ENCODE data around the gene RHEX.
A peak's percentile ranks its signal among the peaks of the same experiment; 100 is the strongest.

Gene RHEX

DNA sequence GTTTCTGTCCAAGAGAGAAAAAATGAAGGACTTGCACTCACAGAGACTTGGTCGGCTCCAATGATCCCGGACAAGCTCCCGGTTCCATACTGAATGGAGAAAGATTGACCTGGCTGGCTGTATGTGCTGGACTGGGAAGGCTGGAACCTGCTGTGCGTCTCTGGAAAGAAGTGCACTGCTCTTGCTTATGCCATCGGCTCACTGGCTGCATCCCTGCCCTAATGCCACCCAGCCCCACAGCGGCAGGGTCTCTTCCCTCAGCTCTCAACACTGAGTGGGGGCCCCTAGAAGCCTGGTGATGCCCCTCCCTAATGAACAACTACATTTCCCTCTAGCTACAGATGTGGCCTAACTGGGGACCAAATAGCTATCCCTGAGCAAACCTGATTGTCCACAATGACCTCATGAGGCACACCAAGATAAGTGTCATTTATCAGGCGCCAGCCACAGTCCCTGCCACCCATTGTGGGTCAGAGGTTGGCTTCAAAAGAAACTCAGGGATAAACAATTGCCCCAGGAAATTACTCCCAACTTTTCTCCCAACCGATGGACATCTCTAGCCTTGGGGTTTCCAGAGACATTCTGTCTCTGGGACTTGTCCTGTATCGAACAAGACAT, 31.9 kb upstream of the RHEX start:
- TF ChIP-seq, protein P1, sequence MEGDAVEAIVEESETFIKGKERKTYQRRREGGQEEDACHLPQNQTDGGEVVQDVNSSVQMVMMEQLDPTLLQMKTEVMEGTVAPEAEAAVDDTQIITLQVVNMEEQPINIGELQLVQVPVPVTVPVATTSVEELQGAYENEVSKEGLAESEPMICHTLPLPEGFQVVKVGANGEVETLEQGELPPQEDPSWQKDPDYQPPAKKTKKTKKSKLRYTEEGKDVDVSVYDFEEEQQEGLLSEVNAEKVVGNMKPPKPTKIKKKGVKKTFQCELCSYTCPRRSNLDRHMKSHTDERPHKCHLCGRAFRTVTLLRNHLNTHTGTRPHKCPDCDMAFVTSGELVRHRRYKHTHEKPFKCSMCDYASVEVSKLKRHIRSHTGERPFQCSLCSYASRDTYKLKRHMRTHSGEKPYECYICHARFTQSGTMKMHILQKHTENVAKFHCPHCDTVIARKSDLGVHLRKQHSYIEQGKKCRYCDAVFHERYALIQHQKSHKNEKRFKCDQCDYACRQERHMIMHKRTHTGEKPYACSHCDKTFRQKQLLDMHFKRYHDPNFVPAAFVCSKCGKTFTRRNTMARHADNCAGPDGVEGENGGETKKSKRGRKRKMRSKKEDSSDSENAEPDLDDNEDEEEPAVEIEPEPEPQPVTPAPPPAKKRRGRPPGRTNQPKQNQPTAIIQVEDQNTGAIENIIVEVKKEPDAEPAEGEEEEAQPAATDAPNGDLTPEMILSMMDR (conservative IDR thresholded peaks at IDR 0.05; ENCODE audit: control insufficient read depth, insufficient read depth, low read depth, low read length) = no peak
- H3K4me3 ChIP-seq (ENCODE audit: control insufficient read depth, low read depth, low read length) = no peak overlapping the region
- no peak for DNase-seq (ENCODE audit: low read depth)

GRCh38 chr1:206021626-206022365, 31.2 kb upstream of the RHEX start:
- DNase-seq (ENCODE audit: low read depth) = peak; percentile 29
- no peak overlapping the region for H3K4me3 ChIP-seq (ENCODE audit: control insufficient read depth, low read depth, low read length)
- TF ChIP-seq, protein P1 (conservative IDR thresholded peaks at IDR 0.05; ENCODE audit: control insufficient read depth, insufficient read depth, low read depth, low read length) = no peak

GRCh38 chr1:206022766-206023165, 30.2 kb upstream of the RHEX start:
- no peak overlapping the region for H3K4me3 ChIP-seq (ENCODE audit: control insufficient read depth, low read depth, low read length)
- DNase-seq (ENCODE audit: low read depth) = no peak
- TF ChIP-seq, protein P1 (conservative IDR thresholded peaks at IDR 0.05; ENCODE audit: control insufficient read depth, insufficient read depth, low read depth, low read length) = no peak

GRCh38 chr1:206023695-206024094, 29.3 kb upstream of the RHEX start, which contains the start of gene CTSE:
TSS of gene CTSE (minus strand) at chr1:206023895. CDS start at chr1:206023791, 104 bp downstream.
- TF ChIP-seq, protein P1 (conservative IDR thresholded peaks at IDR 0.05; ENCODE audit: control insufficient read depth, insufficient read depth, low read depth, low read length) = no peak
- DNase-seq (ENCODE audit: low read depth) = no peak
- no peak within 1 kb of the TSS for H3K4me3 ChIP-seq (ENCODE audit: control insufficient read depth, low read depth, low read length)

- H3K4me3 ChIP-seq (ENCODE audit: control insufficient read depth, low read depth, low read length) = no peak overlapping the region
- DNase-seq (ENCODE audit: low read depth) = no peak
- TF ChIP-seq, protein P1 (conservative IDR thresholded peaks at IDR 0.05; ENCODE audit: control insufficient read depth, insufficient read depth, low read depth, low read length) = no peak
These were observed 27.6 kb upstream of the RHEX start for GRCh38 chr1:206025283-206025820.

- peak; percentile 71 for DNase-seq (ENCODE audit: low read depth)
- TF ChIP-seq, protein P1 (conservative IDR thresholded peaks at IDR 0.05; ENCODE audit: control insufficient read depth, insufficient read depth, low read depth, low read length) = no peak
- no peak overlapping the region for H3K4me3 ChIP-seq (ENCODE audit: control insufficient read depth, low read depth, low read length)
These were observed 23.5 kb upstream of the RHEX start for GRCh38 chr1:206029484-206029883.

Measured in fibroblast of mammary gland (primary cell).